Amniotic epithelial cell (primary cell): ENCODE measurements around the gene GLTP.
A peak's percentile ranks its signal among the peaks of the same experiment; 100 is the strongest.

Experiments
- DNase-seq: peaks from one replicate; pipeline ENCODE4 v3.0.0-alpha.2; 2010; ENCODE audit warnings: low read depth

GLTP gene

GRCh38 chr12:109820816-109821381 lies 59.4 kb downstream of the GLTP start:
- no peak for DNase-seq

GRCh38 chr12:109818905-109819500 lies 61.3 kb downstream of the GLTP start:
- peak; percentile 41 for DNase-seq

GRCh38 chr12:109818253-109818652 lies 62.1 kb downstream of the GLTP start:
- DNase-seq, result no peak

GRCh38 chr12:109817627-109818231 lies 62.6 kb downstream of the GLTP start:
- DNase-seq, result no peak

DNA sequence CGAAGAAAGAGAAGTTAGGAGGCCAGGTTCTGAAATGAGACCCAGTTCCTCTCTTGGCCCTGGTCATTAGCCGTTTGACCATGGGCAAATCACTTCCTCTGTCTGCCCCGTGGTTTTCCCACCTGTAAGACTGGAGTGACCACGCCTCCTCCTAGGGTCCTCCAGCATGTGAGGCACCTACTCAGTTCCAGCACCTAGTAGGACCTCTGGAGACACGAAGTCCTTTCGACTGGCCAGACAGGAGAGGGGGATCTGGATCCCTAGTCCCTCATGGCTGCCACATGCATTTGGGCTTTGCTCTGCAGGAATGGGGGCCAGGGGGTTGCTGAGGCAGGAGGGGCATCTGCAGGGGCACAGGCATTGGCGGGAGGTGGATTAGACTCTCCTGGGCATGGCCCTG lies 63.5 kb downstream of the GLTP start:
- no peak for DNase-seq

DNA sequence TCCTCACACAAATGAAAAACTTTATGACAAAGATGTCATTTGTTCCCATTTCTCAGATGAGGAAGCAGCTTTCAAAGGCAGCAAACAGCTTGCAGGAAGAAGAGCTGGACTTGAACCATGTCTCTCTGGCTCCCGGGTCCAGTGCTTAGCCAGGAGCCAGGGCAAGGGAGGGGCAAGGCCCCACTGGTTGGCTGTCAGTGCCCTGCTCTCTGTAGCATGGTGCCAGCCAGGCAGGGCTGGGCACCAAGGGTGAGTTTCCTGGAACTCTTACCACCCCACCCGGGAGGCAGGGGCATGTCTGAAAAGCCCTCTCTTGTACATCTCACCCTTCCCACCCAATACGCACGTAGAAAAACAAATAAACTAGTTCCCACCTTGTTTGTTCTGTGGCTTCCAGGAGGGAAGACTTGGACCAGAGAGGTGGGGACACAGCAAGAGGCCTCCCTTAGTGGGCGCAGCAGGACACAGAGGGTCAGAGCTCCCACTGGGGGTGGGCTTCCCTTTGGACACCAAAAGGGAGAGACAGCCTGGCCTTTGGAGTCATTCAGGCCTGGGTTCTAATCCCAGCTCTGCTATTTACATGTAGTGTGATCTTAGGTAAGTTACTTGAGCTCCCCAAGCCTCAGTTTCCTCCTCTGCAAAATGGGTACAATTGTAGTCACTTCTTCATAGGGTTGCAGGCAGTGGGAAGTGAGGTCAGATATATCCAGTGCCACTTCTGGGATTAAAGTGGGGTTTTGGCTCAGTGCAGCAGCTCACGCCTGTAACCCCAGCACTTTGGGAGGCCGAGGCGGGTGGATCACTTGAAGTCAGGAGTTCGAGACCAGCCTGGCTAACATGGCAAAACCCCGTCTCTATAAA lies 64.4 kb downstream of the GLTP start:
- no peak for DNase-seq

DNA sequence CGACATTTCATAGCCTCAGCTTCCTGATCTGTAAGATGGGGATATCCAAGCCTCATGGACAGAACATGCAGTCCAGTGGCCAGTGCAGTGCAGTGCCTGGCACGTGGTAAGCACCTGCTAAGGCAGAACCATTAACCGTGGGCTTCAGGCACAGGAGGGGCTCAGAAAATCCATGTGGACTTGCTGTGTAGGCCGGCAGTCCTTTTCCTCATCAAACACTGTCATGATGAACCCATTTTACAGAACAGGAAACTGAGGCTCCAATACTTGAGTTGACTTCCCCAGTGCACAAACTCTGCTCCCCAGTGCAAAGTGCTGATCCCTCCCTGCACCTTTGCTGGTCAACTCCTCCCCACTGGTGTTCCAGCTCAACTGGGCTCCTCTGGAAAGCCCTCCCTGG lies 65.1 kb downstream of the GLTP start:
- no peak for DNase-seq

DNA sequence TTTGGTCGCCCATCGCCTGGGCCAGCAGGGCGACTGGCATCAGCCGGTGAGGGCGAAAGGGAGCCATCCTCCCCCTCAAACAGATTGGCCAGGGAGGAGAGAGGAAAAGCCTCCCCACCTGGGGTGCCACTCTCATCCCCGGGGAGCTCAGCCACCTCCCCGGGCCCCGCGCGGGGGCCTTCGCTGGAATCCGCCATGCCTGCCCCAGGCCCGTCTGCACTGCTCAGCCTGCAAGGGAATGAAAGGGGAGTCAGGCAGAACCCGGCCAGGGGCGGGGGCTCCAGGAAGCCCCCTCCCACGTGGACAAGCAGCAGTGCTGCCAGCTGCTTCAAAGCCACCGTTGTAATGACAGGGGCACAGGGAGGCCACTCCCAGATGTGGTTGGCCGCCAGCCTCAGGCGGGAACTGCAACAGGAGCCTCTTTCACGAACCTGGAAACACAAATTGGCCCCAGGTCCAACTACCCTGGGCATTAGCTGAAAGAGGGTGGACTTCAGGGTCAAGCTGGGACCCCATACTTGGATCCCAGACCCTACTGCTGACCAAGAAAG lies 65.7 kb downstream of the GLTP start:
- no peak for DNase-seq

DNA sequence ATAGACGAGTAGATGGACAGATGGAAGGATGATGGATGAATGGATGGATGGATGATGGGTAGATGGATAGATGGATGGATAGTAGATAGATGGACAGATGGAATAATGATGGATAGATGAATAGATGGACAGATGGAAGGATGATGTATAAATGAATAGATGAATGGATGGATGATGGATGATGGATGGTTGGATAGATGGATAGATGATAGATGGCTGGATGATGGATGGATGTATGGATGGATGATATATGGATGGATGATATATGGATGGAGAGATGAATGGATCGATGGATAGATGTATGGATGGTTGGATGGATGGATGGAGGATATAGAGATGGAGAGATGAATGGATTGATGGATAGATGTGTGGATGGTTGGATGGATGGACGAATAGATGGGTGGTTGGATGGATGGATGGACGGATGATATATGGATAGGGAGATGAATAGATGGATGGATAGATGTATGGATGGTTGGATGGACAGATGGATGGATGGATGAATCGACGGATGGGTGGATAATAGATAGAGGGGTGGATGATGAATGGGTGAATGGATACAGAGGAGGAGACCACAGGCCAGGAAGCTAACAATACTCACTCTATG lies 66.4 kb downstream of the GLTP start:
- DNase-seq, result no peak

DNA sequence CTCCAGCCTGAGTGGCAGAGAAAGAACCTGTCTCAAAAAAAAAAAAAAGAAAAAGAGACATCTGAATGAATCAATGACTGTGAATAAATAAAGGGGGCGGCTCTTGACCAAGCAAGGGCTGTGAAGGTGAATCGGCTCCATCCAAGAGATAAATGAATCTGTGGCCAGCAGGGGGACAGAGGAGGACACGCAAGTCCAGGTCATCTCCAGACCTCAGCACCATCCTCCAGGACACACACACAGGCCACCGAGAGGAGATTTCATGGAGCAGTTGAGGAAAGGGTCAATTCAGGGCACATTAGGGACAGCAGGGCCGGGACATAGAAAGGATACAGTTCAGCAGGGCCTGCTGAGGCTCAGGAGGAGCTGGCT lies 68.7 kb downstream of the GLTP start:
- no peak for DNase-seq

DNA sequence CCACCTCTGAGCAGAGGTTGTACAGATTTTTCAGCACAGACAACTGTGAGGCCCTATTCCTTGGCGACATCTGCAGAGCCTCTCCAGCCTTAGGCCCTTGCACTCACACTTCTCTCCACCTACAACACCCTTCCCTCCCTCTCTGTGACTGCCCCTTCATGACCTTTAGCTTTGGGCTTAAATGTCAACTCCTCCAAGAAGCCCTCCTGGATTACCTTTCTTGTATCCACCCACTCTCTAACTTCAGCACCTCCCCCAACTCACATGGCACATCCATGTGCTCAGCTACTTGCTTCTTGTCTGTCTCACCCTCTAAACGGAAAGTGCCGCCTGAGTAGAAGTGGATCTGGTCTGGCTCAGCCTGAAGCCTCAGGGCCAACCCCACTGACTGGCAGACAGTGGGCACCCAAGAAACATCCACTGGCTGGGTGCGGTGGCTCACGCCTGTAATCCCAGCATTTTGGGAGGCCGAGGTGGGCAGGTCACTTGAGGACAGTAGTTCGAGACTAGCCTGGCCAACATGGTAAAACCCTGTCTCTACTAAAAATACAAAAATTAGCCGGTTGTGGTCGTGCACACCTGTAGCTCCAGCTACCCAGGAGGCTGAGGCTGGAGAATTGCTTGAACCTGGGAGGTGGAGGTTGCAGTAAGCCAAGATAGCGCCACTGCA lies 69.3 kb downstream of the GLTP start:
- DNase-seq, result no peak

DNA sequence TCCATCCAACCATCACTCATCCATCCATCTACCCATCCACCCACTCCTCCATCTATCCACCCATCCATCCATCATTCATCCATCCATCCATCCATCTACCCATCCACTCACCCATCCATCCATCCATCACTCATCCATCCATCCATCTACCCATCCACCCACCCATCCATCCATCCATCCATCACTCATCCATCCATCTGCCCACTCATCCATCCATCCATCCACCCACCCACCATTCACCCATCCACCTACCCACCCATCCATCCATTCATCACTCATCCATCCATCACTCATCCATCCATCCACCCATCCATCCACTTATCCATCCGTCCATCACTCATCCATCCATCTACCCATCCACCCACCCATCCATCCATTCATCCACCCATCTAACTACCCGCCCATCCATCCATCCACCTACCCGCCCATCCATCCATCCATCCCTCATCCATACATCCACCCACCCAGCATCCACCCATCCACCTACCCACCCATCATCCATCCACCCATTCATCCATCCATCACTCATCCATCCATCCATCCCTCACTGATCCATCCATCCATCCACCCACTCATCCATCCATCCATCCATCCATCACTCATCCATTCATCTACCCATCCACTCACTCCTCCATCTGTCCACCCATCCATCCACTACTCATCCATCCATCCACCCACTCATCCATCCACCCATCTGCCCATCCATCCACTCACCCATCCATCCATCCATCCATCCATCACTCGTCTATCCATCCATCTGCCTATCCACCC lies 71.3 kb downstream of the GLTP start:
- no peak for DNase-seq

DNA sequence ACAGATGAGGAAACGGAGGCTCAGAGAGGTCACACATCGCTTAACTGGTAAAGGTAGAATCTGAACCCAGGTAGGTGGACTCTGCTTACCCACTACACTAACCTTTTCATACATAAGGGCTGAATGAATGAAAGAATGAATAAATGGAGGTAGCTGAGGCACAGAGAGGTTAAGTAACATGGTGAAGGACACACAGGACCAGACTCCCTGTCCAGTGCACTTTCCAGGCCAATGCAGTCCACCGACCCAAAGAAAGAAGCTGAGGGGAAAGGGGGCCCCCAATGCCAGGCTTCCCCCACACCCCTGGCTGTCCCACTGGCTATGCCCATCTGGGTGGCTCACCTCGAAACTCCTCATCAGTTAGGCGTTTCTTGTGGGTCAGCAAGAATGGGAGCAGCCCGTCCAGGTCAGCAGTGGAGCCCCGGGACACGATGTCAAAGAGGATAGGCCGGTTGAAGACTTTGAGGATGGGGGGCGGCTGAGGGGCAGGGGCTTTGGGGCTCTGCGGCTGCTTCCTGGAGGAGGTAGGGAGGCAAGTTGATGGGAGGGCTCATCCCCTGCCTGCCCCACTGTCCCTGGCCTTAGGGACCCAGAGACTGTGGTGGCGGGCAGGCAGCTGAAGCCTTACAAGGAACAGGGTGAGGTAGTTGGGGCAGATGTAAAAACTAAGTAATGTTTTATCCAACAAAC lies 72.2 kb downstream of the GLTP start:
- no peak for DNase-seq

- peak; percentile 27 for DNase-seq
These were observed 75.2 kb downstream of the GLTP start for GRCh38 chr12:109804820-109805761.

GRCh38 chr12:109803678-109804077 lies 76.7 kb downstream of the GLTP start:
- DNase-seq, result no peak

DNA sequence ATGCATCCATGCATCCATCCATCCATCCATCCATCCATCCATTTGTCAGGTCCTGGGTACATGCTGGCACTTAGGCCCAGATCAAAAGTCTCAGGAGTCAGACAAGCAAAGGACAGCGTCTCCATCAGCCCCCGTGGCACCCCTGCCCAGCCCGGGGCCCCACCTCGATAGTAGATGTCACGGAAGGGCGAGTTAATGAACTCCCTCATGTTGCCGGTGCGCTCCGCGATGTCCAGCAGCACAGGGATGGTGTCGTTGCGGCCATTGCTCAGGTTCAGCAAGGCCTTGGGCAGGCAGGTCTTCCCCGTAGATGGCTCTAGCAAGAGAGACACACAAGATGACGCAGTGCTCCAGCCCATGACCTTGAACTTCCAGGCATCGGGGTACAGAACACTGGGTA lies 77.5 kb downstream of the GLTP start:
- DNase-seq, result no peak
